Endothelial cell of umbilical vein (primary cell): Measurements from ENCODE around the gene TKFC. TPM values are rescaled to one million over a fixed set of nuclear protein-coding genes. Genes with fewer than 3 reads are reported as not detected.
A peak's percentile ranks its signal among the peaks of the same experiment; 100 is the strongest.

Experiments
- BruUV-seq: library from RNA; stranded (reverse); fragments of 400-500 nt; replicated peaks from 2 replicates; lab custom pipeline; 2021; lab: Mats Ljungman, UMichigan
- CTCF ChIA-PET: fragments of 300-600, 350-600 bp; sonication (Branson Sonifier 250); formaldehyde crosslinking; loops from one replicate; lab custom pipeline; 2021; ENCODE audit warnings: antibody characterized with exemption, inconsistent platforms; lab: Charles Lee
- POLR2A ChIA-PET: fragments of 300-600, 350-600 bp; sonication (Branson Sonifier 250); formaldehyde crosslinking; loops from one replicate; lab custom pipeline; 2021; ENCODE audit warnings: antibody characterized with exemption, inconsistent platforms; lab: Charles Lee
- DNase-seq: peaks from one replicate; pipeline ENCODE4 v3.0.0-alpha.2; 2011; ENCODE audit warnings: low read depth, low spot score
- FAIRE-seq: peaks from 2 replicates; lab custom pipeline; 2011; peaks lifted over from hg19 to GRCh38; lab: Jason Lieb, UNC
- H2AFZ ChIP-seq: 2 replicates; pipeline ENCODE4 v1.6.0; 2012; ENCODE audit warnings: low read depth, low read length, control low read depth, inconsistent platforms
- H3K27ac ChIP-seq: 2 replicates; pipeline ENCODE4 v1.5.1; 2011; ENCODE audit warnings: low read depth, mild to moderate bottlenecking, control low read depth, low read length, moderate library complexity; ENCODE audit not compliant: insufficient read depth
- H3K27me3 ChIP-seq, 2 experiments: 2 replicates each; pipeline versions ENCODE4 v1.6.0 to v1.6.1; 2011; ENCODE audit warnings: low read length in 2 of 2, mixed read lengths in 1 of 2; ENCODE audit not compliant: control insufficient read depth in 2 of 2, insufficient read depth in 2 of 2
- H3K36me3 ChIP-seq, 2 experiments: 2 replicates in 1 of 2; 3 replicates in 1 of 2; pipeline ENCODE4 v1.5.1; 2011; ENCODE audit warnings: low read length in 2 of 2, mild to moderate bottlenecking in 1 of 2, moderate library complexity in 1 of 2; ENCODE audit not compliant: control insufficient read depth in 2 of 2, insufficient read depth in 2 of 2; ENCODE audit errors: extremely low read depth in 1 of 2
- H3K4me1 ChIP-seq: 3 replicates; pipeline ENCODE4 v1.5.1; 2011; ENCODE audit warnings: mild to moderate bottlenecking, low read length; ENCODE audit not compliant: control insufficient read depth, insufficient read depth; ENCODE audit errors: extremely low read depth
- H3K4me2 ChIP-seq: 2 replicates; pipeline ENCODE4 v1.6.1; 2011; ENCODE audit warnings: low read length, control low read depth, mixed read lengths; ENCODE audit not compliant: insufficient read depth
- H3K4me3 ChIP-seq, 3 experiments: fragments of 200-600 bp in 1 of 3; sonication (generic), shearing (Covaris generic) in 1 of 3; replicated peaks in 1 of 3; 2 replicates each; pipeline ENCODE4 v1.5.1; 2011 to 2016; ENCODE audit warnings: control low read depth in 3 of 3, low read length in 3 of 3, mild to moderate bottlenecking in 2 of 3, inconsistent platforms in 1 of 3, low read depth in 1 of 3, moderate library complexity in 1 of 3; ENCODE audit not compliant: insufficient read depth in 1 of 3
- H3K79me2 ChIP-seq: 2 replicates; pipeline ENCODE4 v1.6.0; 2012; ENCODE audit warnings: low read length, inconsistent platforms; ENCODE audit not compliant: control insufficient read depth, insufficient read depth
- H3K9ac ChIP-seq: replicated peaks from 2 replicates; pipeline ENCODE3; 2011; ENCODE audit warnings: low read length, control low read depth; ENCODE audit not compliant: insufficient read depth; ENCODE audit errors: extremely low read depth
- H3K9me1 ChIP-seq: replicated peaks from 3 replicates; pipeline ENCODE4 v1.6.0; 2011; ENCODE audit warnings: mild to moderate bottlenecking, low read length; ENCODE audit not compliant: control insufficient read depth, insufficient read depth; ENCODE audit errors: extremely low read depth
- H3K9me3 ChIP-seq: replicated peaks from 2 replicates; pipeline ENCODE4 v1.5.1; 2012; ENCODE audit warnings: low read length, inconsistent platforms; ENCODE audit not compliant: control insufficient read depth, insufficient read depth
- H4K20me1 ChIP-seq: replicated peaks from 2 replicates; pipeline ENCODE3; 2011; ENCODE audit warnings: mild to moderate bottlenecking, low read length; ENCODE audit not compliant: control insufficient read depth, insufficient read depth; ENCODE audit errors: extremely low read depth
- EZH2 ChIP-seq: IDR thresholded peaks from 2 replicates; pipeline ENCODE4 v1.6.1; 2012; ENCODE audit warnings: borderline replicate concordance, low read depth, mild to moderate bottlenecking, moderate library complexity, low read length, inconsistent platforms; ENCODE audit not compliant: severe bottlenecking
- FOS ChIP-seq: IDR thresholded peaks from 2 replicates; pipeline ENCODE4 v1.6.1; 2011; ENCODE audit warnings: mild to moderate bottlenecking, low read length, moderate library complexity, borderline replicate concordance; ENCODE audit not compliant: insufficient read depth
- GATA2 ChIP-seq: IDR thresholded peaks from 2 replicates; pipeline ENCODE4 v1.7.0; 2011; ENCODE audit warnings: low read depth, mild to moderate bottlenecking, moderate library complexity, mixed read lengths, low read length; ENCODE audit not compliant: insufficient read length, insufficient read depth
- JUN ChIP-seq: IDR thresholded peaks from 2 replicates; pipeline ENCODE4 v1.6.1; 2011; ENCODE audit warnings: borderline replicate concordance, low read depth; ENCODE audit not compliant: insufficient read length, insufficient read depth
- MAX ChIP-seq: IDR thresholded peaks from 2 replicates; pipeline ENCODE4 v1.6.1; 2011; ENCODE audit not compliant: insufficient read depth, insufficient read length
- MYC ChIP-seq: IDR thresholded peaks from one replicate; pipeline ENCODE4 v1.6.1; 2011; ENCODE audit warnings: mild to moderate bottlenecking, low read depth, low read length
- POLR2A ChIP-seq: IDR thresholded peaks from 2 replicates; pipeline ENCODE4 v1.6.1; 2012; ENCODE audit warnings: low read depth, mild to moderate bottlenecking, control low read depth, low read length
- POLR2AphosphoS5 ChIP-seq: IDR thresholded peaks from 2 replicates; pipeline ENCODE4 v1.6.1; 2012; ENCODE audit warnings: low read depth, mild to moderate bottlenecking, control low read depth, low read length, moderate library complexity; ENCODE audit not compliant: insufficient read depth
- dilution Hi-C: fragments of 300-500 bp; cut with MboI; formaldehyde crosslinking; loops from one replicate; pipeline ENCODE4 v1.15.0; 2019; ENCODE audit warnings: low sequenced_read_pairs; ENCODE audit not compliant: extremely low pct_ligation_motif_present
- intact Hi-C: fragments of 100-400 bp; cut with micrococcal nuclease; formaldehyde crosslinking; loops from one replicate; pipeline ENCODE4 v1.10.0; 2022
- polyA plus RNA-seq, 4 experiments: library from polyadenylated mRNA; depleted of rRNA in 3 of 4; stranded (reverse) in 3 of 4; unstranded in 1 of 4; fragments of >200 nt; gene quantifications; 2 replicates each; pipeline versions ENCODE4 v1.2.1 to v1.2.3, GENCODE V29; 2011 to 2012; ENCODE audit warnings: missing spikeins in 1 of 4
- total RNA-seq: library from RNA; stranded (reverse); gene quantifications from 2 replicates; pipeline ENCODE4 v1.2.3, GENCODE V29; 2021
- TF ChIP-seq, protein P1 (sequence below), 2 donors: IDR thresholded peaks; 1 replicate in 1 of 2; 2 replicates in 1 of 2; pipeline ENCODE4 v1.5.1; 2011; ENCODE audit warnings: low read length in 2 of 2, mild to moderate bottlenecking in 2 of 2, moderate library complexity in 2 of 2, control low read depth in 1 of 2, inconsistent platforms in 1 of 2, low read depth in 1 of 2; ENCODE audit not compliant: insufficient read depth in 1 of 2; ENCODE audit errors: extremely low read depth in 1 of 2

The TKFC gene
- total and polyA plus RNA-seq, 2 donors (not counting 3 experiments of a cell fraction or from before 2014, with no cell fraction given): 30.8 to 31.7 TPM

GRCh38 chr11:61297746-61298145 is 35.3 kb upstream of the TKFC start:
- Histone ChIP-seq H3K79me2 (no peaks in the 10 kb centered on the region), H3K27ac (peak overlapping the region; percentile 84), H3K36me3 (peaks cover 15 to 23% of the 10 kb centered on the region in 2 experiments), H3K4me3 (no peak overlapping the region), H3K9me1 (no peaks in the 10 kb centered on the region), H4K20me1 (no peaks in the 10 kb centered on the region), H3K27me3 (peaks cover 5 to 9% of the 10 kb centered on the region in 2 experiments), H2AFZ (no peak overlapping the region), H3K9ac (no peak overlapping the region), H3K9me3 (no peaks in the 10 kb centered on the region), H3K4me1 (peaks cover 41% of the 10 kb centered on the region), H3K4me2 (peak overlapping the region; percentile 49)
- dilution Hi-C loops: no loop called here
- no TSS peak for BruUV-seq
- TF ChIP-seq JUN (peak; percentile 65), FOS (peak; percentile 85), MAX (no peak), GATA2 (peak; percentile 9), POLR2AphosphoS5 (peak; percentile 77)
- peak; percentile 94 for DNase-seq
- peak; percentile 96 for FAIRE-seq
- ChIA-PET POLR2A (no interaction called here), CTCF (interaction anchor here (1.3 to 1.5 kb wide), 2 partner anchors 43 to 88 kb away, joined by 4 to 5 read pairs; no protein-coding TSS in a partner anchor)
- intact Hi-C loops: loop anchor here (1.0 kb wide), 1 partner anchor 88 kb away; no protein-coding TSS in a partner anchor

GRCh38 chr11:61298663-61299244 is 34.3 kb upstream of the TKFC start:
- H3K79me2 ChIP-seq: no peaks in the 10 kb centered on the region
- dilution Hi-C loops (no loop called here), intact Hi-C loops (no loop called here)
- no peak for TF ChIP-seq GATA2
- TF ChIP-seq POLR2A: no peak
- no peak for TF ChIP-seq MYC
- TF ChIP-seq JUN: no peak
- TF ChIP-seq EZH2: no peak
- TF ChIP-seq POLR2AphosphoS5: no peak
- TF ChIP-seq, protein P1, sequence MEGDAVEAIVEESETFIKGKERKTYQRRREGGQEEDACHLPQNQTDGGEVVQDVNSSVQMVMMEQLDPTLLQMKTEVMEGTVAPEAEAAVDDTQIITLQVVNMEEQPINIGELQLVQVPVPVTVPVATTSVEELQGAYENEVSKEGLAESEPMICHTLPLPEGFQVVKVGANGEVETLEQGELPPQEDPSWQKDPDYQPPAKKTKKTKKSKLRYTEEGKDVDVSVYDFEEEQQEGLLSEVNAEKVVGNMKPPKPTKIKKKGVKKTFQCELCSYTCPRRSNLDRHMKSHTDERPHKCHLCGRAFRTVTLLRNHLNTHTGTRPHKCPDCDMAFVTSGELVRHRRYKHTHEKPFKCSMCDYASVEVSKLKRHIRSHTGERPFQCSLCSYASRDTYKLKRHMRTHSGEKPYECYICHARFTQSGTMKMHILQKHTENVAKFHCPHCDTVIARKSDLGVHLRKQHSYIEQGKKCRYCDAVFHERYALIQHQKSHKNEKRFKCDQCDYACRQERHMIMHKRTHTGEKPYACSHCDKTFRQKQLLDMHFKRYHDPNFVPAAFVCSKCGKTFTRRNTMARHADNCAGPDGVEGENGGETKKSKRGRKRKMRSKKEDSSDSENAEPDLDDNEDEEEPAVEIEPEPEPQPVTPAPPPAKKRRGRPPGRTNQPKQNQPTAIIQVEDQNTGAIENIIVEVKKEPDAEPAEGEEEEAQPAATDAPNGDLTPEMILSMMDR (IDR thresholded peaks at IDR 0.05; ENCODE audit: extremely low read depth in 1 of 2, insufficient read depth in 1 of 2, low read depth in 1 of 2, low read length in 2 of 2): no peak
- no peak for TF ChIP-seq FOS
- no peak for TF ChIP-seq MAX
- no peak overlapping the region for H3K4me2 ChIP-seq
- no TSS peak for BruUV-seq
- no peak overlapping the region for H2AFZ ChIP-seq
- ChIA-PET CTCF (interaction anchor here (1.5 kb wide), 2 partner anchors 44 to 63 kb away, joined by 3 to 5 read pairs; partner anchors contain the start of genes CYB561A3 and TMEM138), POLR2A (no interaction called here)
- H3K9ac ChIP-seq: no peak overlapping the region
- FAIRE-seq: no peak
- no peak overlapping the region for H3K4me3 ChIP-seq
- H3K9me1 ChIP-seq: no peaks in the 10 kb centered on the region
- peaks cover 17 to 29% of the 10 kb centered on the region in 2 experiments for H3K36me3 ChIP-seq
- peak overlapping the region; percentile 19 for H3K27ac ChIP-seq
- no peaks in the 10 kb centered on the region for H3K9me3 ChIP-seq
- no peaks in the 10 kb centered on the region for H4K20me1 ChIP-seq
- peaks cover 0 to 3% of the 10 kb centered on the region in 2 experiments for H3K27me3 ChIP-seq
- H3K4me1 ChIP-seq: peaks cover 37% of the 10 kb centered on the region
- DNase-seq: no peak
